Stimulated activated naive CD4-positive, alpha-beta T cell (primary cell): ENCODE results near the gene FAM229A.

Experiments
- DNase-seq, 6 experiments: peaks; one replicate each; lab custom pipeline; 2025; lab: John Stamatoyannopoulos, UW

The FAM229A gene

DNA sequence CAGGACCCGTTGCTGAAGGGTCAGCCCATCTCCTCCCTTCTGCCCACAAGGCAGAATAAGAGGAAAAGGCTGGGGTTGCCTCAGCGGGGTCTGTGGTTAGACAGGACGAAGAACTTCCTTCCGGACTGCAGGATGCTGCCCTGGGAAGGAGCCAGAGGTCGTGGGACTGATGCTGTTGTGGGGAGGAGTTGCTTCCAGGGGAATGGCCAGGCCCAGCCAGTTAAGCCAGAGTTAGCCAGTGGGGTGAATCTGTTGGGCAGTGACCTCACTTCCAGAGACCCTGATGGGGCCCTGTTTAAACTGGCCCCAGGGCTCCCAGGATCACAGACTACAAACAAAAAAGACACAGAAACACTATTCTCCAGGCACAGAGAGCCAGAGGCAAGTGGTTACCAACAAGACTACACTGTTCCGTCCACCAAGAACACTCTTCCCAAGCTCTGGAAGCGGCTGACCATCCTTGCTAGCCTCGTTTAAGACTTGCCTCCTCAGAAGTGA, 13.0 kb downstream of the FAM229A start:
- DNase-seq: no peak

DNA sequence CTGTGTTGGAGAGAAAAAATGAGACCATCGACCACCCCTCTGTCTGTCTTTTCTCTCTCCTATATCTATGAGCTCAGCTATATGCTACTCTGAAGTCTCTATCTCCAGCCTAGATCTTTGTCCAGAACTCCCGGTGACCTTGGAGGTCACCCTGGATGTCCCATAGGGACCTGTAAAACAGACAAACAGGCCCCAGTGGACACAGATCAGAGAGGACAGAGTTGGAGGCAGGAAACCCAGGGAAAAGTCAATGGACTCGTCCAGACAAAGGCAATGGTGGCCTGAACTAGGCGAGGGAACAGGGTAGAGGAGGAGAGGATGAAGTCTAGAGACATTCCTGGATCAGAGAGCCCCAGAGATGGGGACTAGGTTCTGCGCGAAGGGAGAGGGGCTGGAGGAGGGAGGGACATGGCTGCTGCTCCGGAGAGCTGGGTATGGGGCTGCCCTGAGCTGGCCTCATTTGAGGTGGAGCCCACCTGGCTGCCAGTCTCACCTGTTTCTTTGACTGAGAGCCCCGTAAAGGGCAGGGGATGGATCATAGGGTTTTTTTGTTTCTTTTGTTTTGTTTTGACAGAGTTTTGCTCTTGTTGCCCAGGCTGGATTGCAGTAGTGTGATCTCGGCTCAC, 15.6 kb downstream of the FAM229A start:
- no peak for DNase-seq

- peak in 3 of 6 experiments; percentile 8 to 28 (median 17) for DNase-seq
Measured at GRCh38 chr1:32345289-32345827, 16.9 kb downstream of the FAM229A start.

- DNase-seq: no peak
Measured at GRCh38 chr1:32342704-32343103, 19.6 kb downstream of the FAM229A start.

GRCh38 chr1:32341971-32342370, 20.3 kb downstream of the FAM229A start:
- DNase-seq: no peak

DNA sequence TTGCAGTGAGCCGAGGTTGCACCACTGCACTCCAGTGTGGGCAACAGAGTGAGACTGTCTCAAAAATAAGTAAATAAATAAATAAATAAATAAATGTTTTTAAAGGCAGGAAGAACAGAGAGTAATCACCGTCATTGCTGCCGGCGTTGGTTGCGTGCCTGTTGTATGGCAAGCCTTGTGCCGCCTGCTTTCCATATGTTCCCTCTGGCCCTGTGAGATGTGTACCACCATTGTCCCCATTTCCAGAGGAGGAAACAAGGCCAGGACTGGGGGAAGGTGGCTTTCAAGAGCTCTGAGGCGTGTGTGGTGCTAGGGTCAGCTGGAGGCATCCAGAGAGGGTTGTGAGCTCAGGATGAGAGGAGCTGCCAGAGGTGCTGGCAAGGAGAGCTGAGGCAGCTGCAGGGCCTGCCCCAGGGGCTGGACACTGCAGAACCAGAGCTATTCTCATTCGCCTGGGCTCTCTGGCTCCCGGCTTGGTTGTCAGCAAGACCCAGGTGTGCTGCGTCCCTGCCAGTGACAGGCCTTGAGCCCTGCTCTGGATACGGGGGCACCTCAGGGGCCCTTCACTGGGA, 21.0 kb downstream of the FAM229A start:
- no peak for DNase-seq

- DNase-seq: no peak
Measured at GRCh38 chr1:32339363-32339978, 22.8 kb downstream of the FAM229A start.

DNA sequence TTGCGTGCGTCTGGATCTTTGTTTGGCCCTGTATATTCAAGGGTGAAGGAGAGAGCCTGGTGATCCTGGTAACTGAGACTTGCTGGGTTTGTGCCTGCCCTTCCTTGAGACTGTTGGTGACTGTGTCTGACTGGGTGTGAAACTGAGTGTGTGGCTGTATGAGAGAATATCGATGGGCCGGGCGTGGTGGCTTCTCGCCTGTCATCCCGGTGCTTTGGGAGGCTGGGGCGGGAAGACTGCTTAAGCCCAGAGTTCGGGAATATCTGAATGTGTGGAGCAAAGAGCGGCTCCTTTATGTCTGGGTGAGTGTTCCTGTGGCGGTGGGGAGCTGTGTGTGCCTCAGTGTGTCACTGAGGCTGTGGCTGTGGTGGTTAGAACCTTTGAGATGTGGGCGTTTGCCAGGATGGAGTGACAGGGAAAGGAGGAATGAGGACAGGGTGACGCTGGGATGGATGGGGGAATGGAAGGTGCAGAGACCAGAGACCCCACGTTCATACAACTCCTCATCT, 23.6 kb downstream of the FAM229A start:
- DNase-seq: no peak

- no peak for DNase-seq
Measured at GRCh38 chr1:32337855-32338636, 24.2 kb downstream of the FAM229A start.

DNA sequence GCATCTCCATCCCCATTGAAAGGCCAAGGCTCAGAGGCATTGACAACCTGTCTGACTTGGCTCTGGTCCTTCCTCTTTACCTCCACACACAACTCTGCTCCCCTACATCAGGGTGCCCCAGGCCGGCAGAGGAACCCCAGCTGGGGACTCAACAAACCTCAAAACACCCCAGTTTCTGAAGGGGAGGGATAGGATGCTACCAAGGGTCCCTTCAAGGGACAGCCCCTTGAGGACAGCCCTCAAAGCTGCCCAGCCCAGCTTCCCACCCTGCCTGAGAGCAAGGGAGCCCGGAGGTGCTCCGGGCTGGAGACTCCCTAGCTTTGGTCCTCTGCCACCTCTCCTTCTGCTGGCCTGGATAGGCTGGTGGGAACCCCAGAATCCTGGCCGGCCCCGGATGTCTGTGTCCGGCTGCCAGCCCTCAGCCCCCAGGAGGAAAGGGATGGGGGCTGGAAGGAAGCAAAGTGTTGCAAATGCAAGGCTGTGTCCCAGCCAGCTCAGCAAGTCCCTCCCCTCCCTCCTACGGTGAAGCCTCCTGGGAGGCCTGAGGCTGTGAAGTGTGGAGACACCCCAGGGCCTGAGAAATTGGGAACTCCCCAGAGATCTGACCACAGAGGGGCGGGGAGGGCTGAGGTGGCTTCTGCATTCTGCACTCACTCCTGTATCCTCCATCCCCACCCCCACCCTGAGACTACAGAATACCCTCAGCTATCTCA, 25.2 kb downstream of the FAM229A start:
- peak in 4 of 6 experiments; percentile 22 to 41 (median 36) for DNase-seq

DNA sequence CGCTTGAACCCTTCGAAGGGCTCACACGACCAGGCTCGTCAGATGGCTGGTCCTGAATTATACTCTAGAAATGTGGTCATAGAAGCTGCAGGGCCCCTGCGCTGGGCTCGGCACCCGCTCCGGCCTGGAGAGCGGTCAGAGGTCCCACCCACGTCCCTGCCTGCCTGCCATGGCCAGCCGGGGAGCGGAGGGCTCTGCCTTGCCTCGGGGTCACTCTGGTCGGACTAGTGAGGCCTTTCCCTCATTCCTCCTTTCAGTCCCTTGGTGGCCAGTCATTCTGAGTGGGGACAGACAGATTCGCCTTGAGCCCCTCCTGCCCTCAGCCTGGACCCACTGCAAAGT, 25.7 kb downstream of the FAM229A start:
- no peak for DNase-seq

DNA sequence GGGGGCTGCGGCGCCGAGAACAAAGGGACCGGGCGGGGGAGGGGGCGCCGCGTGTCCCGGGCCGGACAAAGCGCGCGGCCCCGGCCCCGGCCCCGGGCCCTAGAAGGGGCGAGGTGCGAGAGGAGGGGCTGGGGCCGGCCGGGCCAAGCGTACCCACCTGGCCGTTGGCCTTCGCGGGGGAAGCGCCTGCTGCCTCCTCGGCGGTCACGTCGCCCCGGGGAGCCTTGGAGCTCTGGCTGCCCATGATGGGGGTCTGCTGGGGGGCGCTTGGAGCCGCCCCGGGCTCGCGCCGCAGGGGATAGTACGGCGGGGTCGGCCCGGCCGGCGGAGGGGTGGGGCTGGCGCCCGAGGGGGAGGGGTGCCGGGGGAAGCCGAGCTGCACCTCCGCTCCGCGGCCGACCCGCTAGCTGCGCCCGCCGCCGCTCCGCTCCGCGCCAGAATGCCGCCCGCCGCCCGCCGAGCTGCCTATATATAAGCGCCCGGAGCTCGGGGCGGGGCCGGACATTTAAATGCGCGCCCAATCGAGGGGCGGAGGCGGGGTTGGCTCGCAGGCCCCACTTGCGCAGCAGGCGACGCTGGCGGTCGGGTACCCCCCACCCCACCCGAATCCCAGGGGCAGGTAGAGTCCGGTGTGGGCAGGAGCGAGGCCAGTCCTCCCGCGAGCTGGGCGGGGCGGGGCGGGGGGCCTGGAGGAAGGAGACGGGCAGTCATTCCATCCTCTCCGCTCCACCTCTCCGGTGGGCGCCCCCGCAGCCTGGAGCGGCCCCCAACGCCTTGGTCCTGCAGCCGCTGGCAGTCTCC, 26.3 kb downstream of the FAM229A start, which contains the start of gene MARCKSL1:
TSS of gene MARCKSL1 (minus strand) at position 444 of the 801 bp plus-strand sequence. CDS start at position 244, 200 bp downstream.
- DNase-seq: peak; percentile 76 to 90 (median 88)

GRCh38 chr1:32335535-32335789, 26.8 kb downstream of the FAM229A start:
- peak in 1 of 6 experiments; percentile 44 for DNase-seq

DNA sequence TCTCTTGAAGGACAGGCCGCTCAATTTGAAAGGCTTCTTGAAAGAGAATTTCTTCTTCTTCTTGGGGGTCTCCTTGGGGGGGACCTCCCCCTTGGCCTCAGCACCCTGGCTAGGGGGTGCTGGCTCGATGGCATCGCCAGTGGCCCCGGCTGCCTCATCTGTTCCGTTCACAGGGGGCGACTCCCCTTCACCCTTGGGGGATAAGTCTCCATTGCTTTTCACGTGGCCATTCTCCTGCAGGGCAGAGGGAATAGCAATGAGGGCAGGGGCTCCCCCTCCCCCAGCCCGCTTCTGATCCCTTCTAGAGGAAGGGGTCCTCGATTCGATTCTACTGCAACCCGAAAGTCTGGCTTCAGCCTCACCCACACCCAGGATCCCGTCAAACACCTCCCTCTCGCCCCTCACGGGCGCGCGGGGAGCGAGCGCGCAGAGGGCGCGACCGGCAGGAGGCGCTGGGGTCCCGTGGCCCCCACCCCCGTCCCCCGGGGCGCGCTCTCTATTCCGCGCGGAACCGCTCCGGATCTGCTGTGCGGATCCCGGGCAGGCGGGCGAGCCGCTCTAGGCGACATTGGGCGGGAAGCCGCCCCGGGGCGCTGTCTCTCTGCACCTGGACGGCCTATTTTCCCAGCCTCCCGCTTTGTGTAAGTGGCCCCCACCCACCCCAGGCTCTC, 27.3 kb downstream of the FAM229A start:
- peak; percentile 47 to 80 (median 70) for DNase-seq

DNA sequence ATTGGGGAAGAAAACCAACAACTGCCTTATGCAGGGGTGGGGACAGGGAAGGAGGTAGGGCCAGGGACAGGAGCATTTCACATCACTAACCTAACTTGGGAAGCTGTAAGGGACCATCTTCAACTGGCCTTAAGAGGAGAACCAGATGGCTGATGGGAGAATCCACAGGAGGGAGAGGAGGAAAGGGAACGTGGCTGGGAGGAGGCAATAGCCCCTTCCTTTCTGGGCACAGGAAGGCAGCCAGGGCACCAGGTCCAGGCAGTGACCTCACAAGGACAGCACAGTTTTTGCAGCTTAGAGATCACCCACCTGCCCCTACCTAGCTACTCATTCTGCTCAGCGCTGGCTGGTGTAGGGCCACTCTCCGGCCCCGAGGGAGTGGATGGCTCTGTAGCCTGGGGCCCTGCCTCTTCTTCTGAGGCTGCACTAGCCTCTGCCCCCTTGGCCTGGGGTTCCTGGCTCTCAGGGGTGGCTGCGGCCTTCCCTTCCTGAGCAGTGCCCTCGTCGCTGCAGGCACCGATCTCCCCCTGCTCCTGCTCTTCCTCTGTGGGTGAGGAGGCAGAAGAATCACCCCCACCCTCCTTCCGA, 27.9 kb downstream of the FAM229A start:
- no peak for DNase-seq

DNA sequence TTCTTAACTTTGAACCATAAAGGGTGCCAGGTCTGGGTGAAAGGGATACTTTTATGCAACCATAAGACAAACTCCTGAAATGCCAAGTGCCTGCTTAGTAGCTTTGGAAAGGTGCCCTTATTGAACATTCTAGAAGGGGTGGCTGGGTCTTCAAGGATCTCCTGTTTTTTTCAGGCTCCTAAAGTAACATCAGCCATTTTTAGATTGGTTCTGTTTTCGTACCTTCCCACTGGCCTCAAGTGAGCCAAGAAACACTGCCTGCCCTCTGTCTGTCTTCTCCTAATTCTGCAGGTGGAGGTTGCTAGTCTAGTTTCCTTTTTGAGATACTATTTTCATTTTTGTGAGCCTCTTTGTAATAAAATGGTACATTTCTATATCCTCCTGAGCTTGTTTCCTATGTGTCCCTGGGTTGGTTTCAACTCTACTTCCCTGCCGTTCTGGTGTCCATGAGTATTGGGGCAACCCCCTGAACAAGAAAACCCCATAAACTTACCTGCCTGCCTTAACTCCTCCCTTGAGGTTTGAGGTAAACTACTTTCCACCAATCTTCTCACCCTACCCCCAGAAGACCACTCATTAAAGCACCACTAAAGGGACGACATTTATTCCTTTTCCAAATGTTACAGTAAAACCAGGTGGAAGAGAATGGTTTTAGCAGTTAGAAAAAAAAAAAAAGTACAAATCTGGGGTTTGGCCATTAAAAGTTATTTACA, 28.9 kb downstream of the FAM229A start:
- DNase-seq: no peak

GRCh38 chr1:32332290-32333079, 29.8 kb downstream of the FAM229A start:
- DNase-seq: no peak

- no peak for DNase-seq
Measured at GRCh38 chr1:32331549-32331948, 30.7 kb downstream of the FAM229A start.
